GM18505 (cell line): ENCODE data around the gene WNT3A.

Source experiments
- ATAC-seq: cut with Tn5 transposase; IDR thresholded peaks from one replicate; pipeline ENCODE4 v1.9.1; 2021; ENCODE audit not compliant: unreplicated experiment
- POLR2A ChIP-seq: IDR thresholded peaks from 4 replicates; pipeline ENCODE4 v1.6.1; 2011; ENCODE audit warnings: borderline replicate concordance; ENCODE audit not compliant: insufficient read depth, insufficient read length; ENCODE audit errors: extremely low read depth

The WNT3A gene

DNA sequence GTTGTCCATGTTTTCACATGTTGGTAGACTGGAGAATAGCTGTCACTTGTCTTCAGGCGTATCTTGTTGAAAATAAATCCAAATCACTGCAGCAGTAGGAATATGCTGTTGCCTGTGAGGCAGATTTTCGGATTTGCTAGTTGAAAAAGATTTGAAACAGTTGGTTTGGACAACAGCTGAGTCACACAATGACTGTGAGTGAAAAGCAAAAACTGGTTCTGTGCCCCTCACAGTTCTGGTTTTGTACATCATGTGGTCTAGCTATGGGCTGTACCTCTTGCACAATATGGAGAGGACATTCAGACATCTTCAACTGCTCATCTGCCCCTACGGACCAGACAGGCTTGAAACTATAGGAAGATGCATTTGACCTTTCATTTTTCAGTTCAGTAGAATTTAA lies 77.5 kb downstream of the WNT3A start:
- no peak for ATAC-seq
- TF ChIP-seq POLR2A: no peak

DNA sequence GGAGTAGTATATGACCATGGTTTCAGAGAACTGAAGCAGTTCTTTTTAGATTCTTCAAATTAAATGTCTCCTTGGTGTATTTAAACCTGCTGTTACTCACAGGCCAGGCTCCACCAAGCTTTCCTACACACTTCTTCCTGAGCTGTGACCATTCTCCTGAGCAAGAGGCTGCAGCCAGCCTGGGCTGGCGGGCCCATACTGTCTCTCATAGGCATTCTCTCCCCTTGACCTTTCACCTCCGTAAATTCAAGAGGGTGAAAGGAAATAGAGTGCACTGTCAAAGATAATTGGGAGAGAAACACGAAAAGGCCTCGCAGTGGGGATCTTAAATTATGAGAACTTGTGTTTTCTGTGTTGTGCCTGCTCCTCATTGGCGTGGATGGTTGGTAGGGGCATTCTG lies 78.0 kb downstream of the WNT3A start:
- no peak for ATAC-seq
- no peak for TF ChIP-seq POLR2A

- ATAC-seq: no peak
These were observed 78.6 kb downstream of the WNT3A start for GRCh38 chr1:228085287-228085951.

GRCh38 chr1:228087771-228088251 lies 81.0 kb downstream of the WNT3A start:
- no peak for ATAC-seq
- peak; percentile 19 for TF ChIP-seq POLR2A

More at GRCh38 chr1:228085287-228085951, 78.6 kb downstream of the WNT3A start:
- TF ChIP-seq POLR2A: no peak

DNA sequence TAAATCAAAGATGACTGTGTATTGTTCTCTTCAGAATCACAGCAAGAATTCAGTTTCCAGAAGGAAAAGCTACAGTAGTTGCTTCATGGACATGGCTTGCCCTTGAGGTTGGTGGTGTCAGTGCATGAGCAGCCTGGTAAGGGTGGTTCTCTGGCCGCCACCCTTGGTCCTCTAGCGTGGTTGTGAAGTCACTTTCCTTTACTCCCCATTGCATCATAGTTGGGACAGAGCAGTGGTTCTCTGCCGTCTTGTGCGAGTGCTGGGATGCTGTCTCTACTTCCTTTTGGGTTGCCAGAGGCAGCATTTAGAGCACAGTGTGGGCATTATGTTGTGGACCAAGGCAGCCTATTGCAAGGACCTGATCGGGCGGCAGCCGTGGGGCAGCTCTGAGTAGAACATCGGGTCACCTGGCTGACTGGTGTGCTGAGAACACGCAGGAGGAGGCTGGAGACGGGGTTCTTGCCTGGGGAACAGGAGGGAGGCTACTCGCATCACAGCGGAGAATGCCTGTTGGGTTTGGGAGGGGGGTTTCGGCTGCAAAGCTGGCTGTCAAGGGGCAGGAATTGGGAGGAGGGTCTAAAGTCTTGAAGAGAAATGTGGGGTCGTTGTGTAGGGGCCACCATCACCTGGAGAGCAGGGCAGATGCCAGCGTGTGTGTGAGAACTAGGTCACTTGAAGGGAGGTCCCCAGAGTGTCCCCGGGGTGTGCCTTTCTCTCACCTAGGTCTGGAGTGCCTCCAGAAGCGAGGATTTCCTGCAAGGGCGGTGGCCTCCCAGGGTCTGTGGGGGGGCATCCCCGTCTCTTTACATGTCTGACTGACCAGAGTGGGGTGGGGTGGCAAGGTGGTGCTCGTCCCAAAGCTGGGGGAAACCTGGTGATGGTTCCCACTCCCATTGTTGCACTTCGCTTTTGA lies 82.0 kb downstream of the WNT3A start:
- TF ChIP-seq POLR2A: no peak
- no peak for ATAC-seq

DNA sequence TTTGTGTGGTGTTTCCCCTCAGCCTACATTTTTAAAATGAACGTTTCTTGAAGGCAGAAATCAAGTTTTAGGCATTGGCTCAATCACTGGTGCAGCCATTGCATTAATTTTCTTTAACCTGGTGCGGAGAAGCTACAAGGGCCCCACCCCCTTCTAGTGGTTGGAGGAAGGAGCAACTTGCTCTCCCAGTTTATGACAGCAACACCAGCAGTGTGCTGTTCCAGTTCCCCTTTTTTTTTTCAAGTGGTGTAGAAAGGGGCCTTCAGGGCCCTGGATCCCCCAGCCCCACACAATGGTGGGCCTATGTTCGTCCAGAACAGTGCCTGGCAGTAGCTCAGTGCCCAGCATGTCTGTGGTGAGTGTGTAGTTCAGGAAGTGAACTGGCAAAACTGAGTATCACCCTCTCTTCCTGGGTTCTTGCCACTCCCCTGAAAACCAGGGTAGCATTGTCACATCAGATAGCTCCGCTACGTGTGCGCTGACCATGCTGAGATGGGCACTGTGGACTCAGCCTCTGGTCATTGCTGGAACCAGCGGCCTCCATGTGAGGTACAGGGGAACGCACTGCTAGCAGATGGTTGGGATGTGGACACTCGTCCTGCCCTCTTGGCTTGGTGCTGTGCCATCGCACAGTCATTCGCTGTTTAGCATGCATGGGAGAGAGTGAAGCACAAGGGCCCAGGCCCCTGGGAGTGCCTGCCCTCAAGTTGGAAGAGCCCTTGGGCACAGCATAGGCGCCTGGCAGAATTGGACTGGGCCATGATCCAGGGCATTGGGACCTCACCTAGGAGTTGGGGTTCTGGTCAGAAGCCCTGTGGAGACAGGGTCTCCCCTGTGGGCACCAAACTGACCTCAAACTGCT lies 83.0 kb downstream of the WNT3A start:
- ATAC-seq: no peak
- peak; percentile 10 for TF ChIP-seq POLR2A

GRCh38 chr1:228090613-228091081 lies 83.8 kb downstream of the WNT3A start:
- no peak for TF ChIP-seq POLR2A
- no peak for ATAC-seq

- no peak for TF ChIP-seq POLR2A
- no peak for ATAC-seq
These were observed 84.3 kb downstream of the WNT3A start for GRCh38 chr1:228091084-228091483.

DNA sequence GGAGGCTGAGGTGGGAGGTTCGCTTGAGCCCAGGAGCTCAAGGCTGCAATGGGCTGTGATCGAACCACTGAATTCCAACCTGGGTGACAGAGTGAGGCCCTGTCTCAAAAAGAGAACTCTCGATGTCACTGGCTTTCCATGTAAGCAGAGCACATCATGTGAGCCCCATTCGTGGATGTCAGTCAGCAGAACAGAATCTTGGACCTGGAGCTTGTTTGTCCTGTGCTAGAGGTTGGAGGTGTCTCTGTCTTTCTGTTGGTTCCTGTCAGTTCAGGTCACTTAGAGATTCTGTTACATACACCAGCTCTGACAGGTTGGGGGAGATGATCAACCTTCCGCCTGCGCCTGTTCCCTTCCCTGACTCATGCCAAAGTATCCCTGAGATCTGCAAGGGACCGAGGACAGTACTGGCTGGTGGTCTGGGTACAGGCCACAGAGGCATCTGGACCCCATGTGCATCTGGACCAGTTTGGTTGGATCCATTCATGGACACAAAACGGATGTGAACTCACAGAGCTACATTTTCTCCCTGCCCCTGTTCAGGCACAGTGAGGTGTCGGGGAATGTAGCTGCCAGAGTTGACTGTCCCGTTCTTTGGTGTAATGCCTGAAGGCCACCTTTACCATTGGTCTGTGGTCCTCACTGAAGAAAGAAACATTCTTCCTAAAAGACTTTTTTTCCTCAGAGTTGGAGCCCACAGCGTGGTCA lies 85.7 kb downstream of the WNT3A start:
- ATAC-seq: no peak
- no peak for TF ChIP-seq POLR2A

DNA sequence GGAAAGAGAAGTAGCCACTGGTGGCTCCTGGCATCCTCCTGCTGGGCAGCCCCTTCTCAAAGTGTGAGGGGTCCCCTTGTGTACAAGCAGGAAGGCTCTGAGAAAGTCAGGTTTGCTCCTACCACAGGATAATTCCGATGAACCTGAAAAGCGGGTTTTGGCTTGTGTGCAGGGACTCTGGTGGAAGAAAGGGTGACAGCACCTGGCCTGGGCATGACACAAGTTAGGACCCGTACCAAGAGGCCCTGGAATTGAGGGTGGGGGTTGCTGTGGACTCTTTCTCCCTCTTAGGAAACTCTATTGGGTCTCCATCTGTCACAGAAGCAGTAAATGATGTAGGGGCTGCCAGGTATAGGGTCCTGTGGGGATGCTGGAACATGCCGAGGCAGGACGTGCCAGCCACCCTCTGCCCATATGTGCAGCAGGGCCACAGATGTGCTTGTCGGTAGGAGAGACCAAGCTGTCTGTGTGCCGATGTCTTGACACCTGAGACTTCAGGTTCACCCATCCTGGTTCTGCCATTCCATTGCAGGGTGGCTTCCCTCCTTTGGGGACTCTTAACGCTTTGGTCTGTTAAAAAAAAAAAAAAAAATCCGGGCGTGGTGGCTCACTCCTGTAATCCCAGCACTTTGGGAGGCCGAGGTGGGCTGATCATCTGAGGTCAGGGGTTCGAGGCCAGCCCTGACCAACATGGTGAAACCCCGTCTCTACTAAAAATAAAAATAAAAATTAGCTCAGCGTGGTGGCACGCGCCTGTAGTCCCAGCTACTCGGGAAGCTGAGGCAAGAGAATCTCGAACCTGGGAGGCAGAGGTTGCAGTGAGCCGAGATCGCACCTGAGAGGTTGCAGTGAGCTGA lies 86.5 kb downstream of the WNT3A start:
- ATAC-seq: no peak

DNA sequence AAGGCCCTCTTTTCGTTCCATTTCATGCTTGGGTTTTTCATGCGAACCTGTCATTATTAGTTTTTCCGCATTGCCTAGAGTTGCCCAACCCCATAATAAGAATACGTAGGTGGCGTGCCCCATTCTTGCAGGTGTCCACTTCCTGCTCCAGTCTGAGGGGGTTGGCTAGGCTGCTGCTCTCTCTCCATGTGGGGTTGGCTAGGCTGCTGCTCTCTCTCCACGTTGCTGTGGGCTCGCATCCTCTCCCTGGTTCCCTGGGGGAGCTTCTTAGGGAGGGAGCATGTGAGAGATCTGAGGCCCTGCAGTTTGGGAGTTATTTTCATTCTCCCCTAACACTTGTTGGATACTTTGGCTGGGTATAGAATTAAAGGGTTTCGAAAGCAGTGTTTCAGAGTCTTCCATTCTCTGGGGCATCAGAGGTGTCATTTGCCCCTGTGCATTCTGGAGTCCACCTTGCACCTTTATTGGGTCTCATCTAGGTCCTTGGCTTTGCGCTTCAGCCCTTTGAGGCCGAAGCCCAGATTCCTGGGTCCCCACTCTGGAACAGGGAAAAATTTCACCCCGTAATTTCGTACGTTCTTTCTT lies 87.7 kb downstream of the WNT3A start:
- no peak for ATAC-seq
- TF ChIP-seq POLR2A: no peak

More for the DNA sequence above, 86.5 kb downstream of the WNT3A start:
- TF ChIP-seq POLR2A: no peak
